Measurements from ENCODE around the gene TMEM72.

GRCh38 chr10:44955413-44956070 lies 44.4 kb downstream of the TMEM72 start:
- TF ChIP-seq POLR2A (IDR thresholded peaks at IDR 0.05; ENCODE audit: low read length): no peak
- TF ChIP-seq GATA1 (IDR thresholded peaks at IDR 0.05; ENCODE audit: low read depth, low read length): no peak

Data from erythroblast (primary cell).